Activated CD8-positive, alpha-beta T cell treated with anti-CD3 and anti-CD28 coated beads for 36 hours (primary cell): ENCODE results near the gene COX8A. TPM values are rescaled to one million over a fixed set of nuclear protein-coding genes. Genes with fewer than 3 reads are reported as not detected.

ENCODE experiments used
- ATAC-seq: fragments of 200-7000 bp; cut with Tn5 transposase; one replicate; pipeline ENCODE4 v1.10.0; 2021; ENCODE audit warnings: mild to moderate bottlenecking, moderate library complexity
- CTCF ChIA-PET: fragments of 350-600 bp; sonication (Branson Sonifier 250); formaldehyde crosslinking; loops from one replicate; lab custom pipeline; 2021; ENCODE audit warnings: antibody characterized with exemption; lab: Charles Lee
- POLR2A ChIA-PET: fragments of 350-600 bp; sonication (Branson Sonifier 250); formaldehyde crosslinking; loops from one replicate; lab custom pipeline; 2021; ENCODE audit warnings: antibody characterized with exemption; lab: Charles Lee
- DNase-seq: peaks from one replicate; pipeline ENCODE4 v3.0.0-alpha.2; 2020
- H3K27ac Mint-ChIP-seq: one replicate; pipeline ENCODE4 v1.8.0; 2021; ENCODE audit warnings: mild to moderate bottlenecking, mixed read lengths
- H3K27me3 Mint-ChIP-seq: one replicate; pipeline ENCODE4 v1.8.0; 2021; ENCODE audit warnings: mixed read lengths
- H3K36me3 Mint-ChIP-seq: one replicate; pipeline ENCODE4 v1.8.0; 2021; ENCODE audit warnings: low read depth, mixed read lengths
- H3K4me1 Mint-ChIP-seq: one replicate; pipeline ENCODE4 v1.8.0; 2021; ENCODE audit warnings: low read depth, mixed read lengths
- H3K4me3 Mint-ChIP-seq: one replicate; pipeline ENCODE4 v1.8.0; 2021; ENCODE audit warnings: mild to moderate bottlenecking, moderate library complexity, mixed read lengths
- H3K9me3 Mint-ChIP-seq: one replicate; pipeline ENCODE4 v1.8.0; 2021; ENCODE audit warnings: mixed read lengths
- intact Hi-C: fragments of 100-400 bp; cut with micrococcal nuclease; formaldehyde crosslinking; loops from one replicate; pipeline ENCODE4 v1.10.0; 2022
- total RNA-seq, 2 experiments: library from RNA; stranded (reverse); gene quantifications; one replicate each; pipeline ENCODE4 v1.2.3, GENCODE V29; 2021
- TF ChIP-seq, protein P1 (sequence below): fragments of 200-600 bp; IDR thresholded peaks from one replicate; pipeline ENCODE4 v1.8.0; 2022; ENCODE audit warnings: antibody characterized with exemption, mild to moderate bottlenecking

Gene COX8A, protein sequence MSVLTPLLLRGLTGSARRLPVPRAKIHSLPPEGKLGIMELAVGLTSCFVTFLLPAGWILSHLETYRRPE
- 100 to 1,000 TPM; 436 to 497 TPM for total RNA-seq

DNA sequence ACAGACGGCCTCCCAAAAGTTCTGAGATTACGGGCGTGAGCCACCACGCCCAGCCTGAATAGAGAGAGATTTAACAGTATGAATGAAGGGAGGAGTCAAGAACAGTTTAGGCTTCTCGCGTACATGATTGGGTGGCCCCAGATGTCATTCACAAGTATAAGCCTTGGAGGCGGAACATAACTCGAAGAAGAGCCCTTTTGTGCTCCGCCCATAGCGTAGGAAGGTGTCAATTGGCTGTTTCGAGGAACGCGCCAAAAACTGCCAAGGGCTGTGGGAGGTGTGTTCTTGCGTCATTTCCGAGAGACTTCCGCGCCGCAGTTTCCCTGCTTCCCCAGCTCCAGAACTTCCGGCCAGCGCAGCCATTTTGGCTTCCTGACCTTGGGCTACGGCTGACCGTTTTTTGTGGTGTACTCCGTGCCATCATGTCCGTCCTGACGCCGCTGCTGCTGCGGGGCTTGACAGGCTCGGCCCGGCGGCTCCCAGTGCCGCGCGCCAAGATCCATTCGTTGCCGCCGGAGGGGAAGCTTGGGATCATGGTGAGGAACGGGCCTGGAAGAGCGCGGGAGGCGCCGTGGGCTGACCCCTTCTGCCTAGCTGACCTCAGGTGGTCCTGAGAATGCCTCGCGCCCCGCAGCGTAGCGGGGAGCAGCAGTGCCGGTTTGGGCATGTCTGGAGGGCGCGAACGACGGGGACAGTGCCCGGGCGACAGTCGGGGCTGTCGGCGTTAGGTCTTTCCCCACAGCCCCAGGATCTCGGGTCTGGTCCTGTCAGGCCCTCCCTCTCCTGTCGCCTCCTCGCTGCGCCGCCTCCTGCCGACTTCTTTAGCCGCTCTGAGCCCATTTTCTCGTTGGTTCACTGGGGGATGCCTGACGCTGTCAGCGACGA, at the start of gene COX8A:
Gene COX8A (plus strand): TSS at position 362 of the 885 bp plus-strand sequence. CDS start 61 bp downstream, at position 423.
- ATAC-seq = peak; percentile 100
- Mint-ChIP-seq H3K4me1 (peaks cover 27% of the 10 kb centered on the region), H3K27ac (peak within 1 kb of the TSS; percentile 100), H3K9me3 (no peaks in the 10 kb centered on the region), H3K27me3 (no peaks in the 10 kb centered on the region), H3K36me3 (peaks cover 23% of the 10 kb centered on the region), H3K4me3 (peak within 1 kb of the TSS; percentile 100)
- POLR2A ChIA-PET = interaction anchor here (0.5 to 1.5 kb wide), 5 partner anchors 16 to 232 kb away, joined by 3 read pairs; partner anchors contain the start of gene FERMT3
- CTCF ChIA-PET = interaction anchor here (0.7 to 2.0 kb wide), 2 partner anchors 29 to 138 kb away, joined by 6 to 11 read pairs; no protein-coding TSS in a partner anchor
- intact Hi-C loops = no loop called here
- TF ChIP-seq, protein P1, sequence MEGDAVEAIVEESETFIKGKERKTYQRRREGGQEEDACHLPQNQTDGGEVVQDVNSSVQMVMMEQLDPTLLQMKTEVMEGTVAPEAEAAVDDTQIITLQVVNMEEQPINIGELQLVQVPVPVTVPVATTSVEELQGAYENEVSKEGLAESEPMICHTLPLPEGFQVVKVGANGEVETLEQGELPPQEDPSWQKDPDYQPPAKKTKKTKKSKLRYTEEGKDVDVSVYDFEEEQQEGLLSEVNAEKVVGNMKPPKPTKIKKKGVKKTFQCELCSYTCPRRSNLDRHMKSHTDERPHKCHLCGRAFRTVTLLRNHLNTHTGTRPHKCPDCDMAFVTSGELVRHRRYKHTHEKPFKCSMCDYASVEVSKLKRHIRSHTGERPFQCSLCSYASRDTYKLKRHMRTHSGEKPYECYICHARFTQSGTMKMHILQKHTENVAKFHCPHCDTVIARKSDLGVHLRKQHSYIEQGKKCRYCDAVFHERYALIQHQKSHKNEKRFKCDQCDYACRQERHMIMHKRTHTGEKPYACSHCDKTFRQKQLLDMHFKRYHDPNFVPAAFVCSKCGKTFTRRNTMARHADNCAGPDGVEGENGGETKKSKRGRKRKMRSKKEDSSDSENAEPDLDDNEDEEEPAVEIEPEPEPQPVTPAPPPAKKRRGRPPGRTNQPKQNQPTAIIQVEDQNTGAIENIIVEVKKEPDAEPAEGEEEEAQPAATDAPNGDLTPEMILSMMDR = no peak
- peak; percentile 99 for DNase-seq

DNA sequence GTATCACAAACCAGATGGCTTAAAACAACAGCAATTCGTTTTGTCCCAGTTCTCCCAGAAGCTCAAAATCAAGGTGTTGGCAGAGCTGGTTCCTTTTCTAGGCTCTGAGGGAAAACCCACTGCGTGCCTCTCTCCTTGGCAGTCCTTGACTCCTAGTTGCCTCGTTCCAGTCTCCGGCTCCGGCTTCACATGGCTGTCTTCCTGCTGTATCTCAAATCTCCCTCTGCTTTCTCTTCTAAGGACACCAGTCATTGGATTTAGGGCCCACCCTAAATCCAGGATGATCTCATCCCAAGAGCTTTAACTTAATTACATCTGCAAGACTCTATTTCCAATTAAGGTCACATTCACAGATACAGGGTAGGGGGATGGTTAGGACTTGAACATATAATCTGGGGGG, 44.8 kb upstream of the COX8A start:
- no peak overlapping the region for H3K27ac Mint-ChIP-seq
- no peak for DNase-seq
- H3K4me1 Mint-ChIP-seq = no peaks in the 10 kb centered on the region
- CTCF ChIA-PET = interaction anchor here (0.9 to 1.7 kb wide), 4 partner anchors 8 to 93 kb away, joined by 3 to 8 read pairs (median 4); partner anchors contain the start of gene RCOR2
- H3K27me3 Mint-ChIP-seq = no peaks in the 10 kb centered on the region
- no peak for ATAC-seq
- TF ChIP-seq, protein P1 = no peak
- intact Hi-C loops = no loop called here
- no peaks in the 10 kb centered on the region for H3K36me3 Mint-ChIP-seq
- no peaks in the 10 kb centered on the region for H3K9me3 Mint-ChIP-seq
- H3K4me3 Mint-ChIP-seq = no peak overlapping the region
- POLR2A ChIA-PET = interaction anchor here (0.7 to 1.0 kb wide), 2 partner anchors 8 to 20 kb away, joined by 3 read pairs; no protein-coding TSS in a partner anchor

DNA sequence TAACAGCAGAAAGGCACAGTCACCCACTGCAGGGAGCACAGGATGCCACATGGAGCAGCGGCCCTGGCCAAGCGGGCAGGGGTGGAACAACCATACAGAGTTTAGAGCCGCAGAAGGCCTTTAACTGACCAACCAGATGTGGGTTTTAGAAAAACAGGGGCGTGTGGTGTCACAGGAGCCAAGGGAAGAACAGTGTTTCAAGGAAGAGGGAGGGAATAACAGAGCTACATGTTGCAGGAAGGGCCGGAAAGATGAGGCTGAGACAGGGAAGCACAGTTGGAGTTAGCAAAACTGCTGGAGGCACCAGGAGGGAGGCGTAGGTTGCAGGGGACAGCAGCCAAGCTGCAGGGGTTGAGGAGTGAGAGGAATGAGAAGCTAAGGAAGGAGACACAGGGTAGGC, 43.4 kb upstream of the COX8A start:
- ATAC-seq (no peak), DNase-seq (no peak)
- ChIA-PET CTCF (interaction anchor here (1.0 to 1.3 kb wide), 4 partner anchors 11 to 94 kb away, joined by 3 to 4 read pairs (median 3); partner anchors contain the start of gene RCOR2), POLR2A (no interaction called here)
- TF ChIP-seq, protein P1 = no peak
- Mint-ChIP-seq H3K36me3 (no peaks in the 10 kb centered on the region), H3K4me3 (no peak overlapping the region), H3K4me1 (no peaks in the 10 kb centered on the region), H3K9me3 (no peaks in the 10 kb centered on the region), H3K27me3 (no peaks in the 10 kb centered on the region), H3K27ac (no peak overlapping the region)
- intact Hi-C loops = no loop called here

DNA sequence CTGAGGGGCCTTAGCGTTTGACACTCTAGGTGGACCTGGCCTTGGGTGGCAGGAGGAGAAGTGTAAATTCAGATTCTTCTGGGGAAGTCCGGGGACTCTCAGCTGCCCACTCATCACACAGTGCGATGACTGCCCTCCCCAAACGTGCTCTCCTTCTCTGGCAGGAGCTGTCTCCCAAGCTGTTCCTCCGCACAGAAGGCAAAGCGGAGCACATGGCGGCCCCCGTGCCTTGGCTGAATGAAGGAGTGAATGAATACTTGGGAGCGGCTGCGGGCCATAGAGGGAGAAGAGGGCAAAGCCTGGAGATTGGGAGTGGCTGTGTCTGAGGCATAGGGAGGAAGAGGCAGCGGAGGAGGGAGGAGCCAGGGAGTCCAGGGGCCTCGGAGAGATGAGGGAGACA, 42.5 kb upstream of the COX8A start:
- no peaks in the 10 kb centered on the region for H3K4me1 Mint-ChIP-seq
- no peak for ATAC-seq
- CTCF ChIA-PET = interaction anchor here (1.0 to 1.3 kb wide), 3 partner anchors 10 to 94 kb away, joined by 3 to 4 read pairs (median 3); partner anchors contain the start of gene RCOR2
- no peak overlapping the region for H3K4me3 Mint-ChIP-seq
- DNase-seq = no peak
- no peaks in the 10 kb centered on the region for H3K27me3 Mint-ChIP-seq
- POLR2A ChIA-PET = no interaction called here
- H3K9me3 Mint-ChIP-seq = no peaks in the 10 kb centered on the region
- no peaks in the 10 kb centered on the region for H3K36me3 Mint-ChIP-seq
- intact Hi-C loops = no loop called here
- TF ChIP-seq, protein P1 = no peak
- H3K27ac Mint-ChIP-seq = no peak overlapping the region
